Activated CD8-positive, alpha-beta memory T cell treated with anti-CD3 and anti-CD28 coated beads, Interleukin-2, amount 50 U/mL, for 48 hours (primary cell): ENCODE measurements around the gene HPX.

Source experiments
- DNase-seq: peaks from one replicate; pipeline ENCODE4 v3.0.0-alpha.2; 2020

Gene HPX

DNA sequence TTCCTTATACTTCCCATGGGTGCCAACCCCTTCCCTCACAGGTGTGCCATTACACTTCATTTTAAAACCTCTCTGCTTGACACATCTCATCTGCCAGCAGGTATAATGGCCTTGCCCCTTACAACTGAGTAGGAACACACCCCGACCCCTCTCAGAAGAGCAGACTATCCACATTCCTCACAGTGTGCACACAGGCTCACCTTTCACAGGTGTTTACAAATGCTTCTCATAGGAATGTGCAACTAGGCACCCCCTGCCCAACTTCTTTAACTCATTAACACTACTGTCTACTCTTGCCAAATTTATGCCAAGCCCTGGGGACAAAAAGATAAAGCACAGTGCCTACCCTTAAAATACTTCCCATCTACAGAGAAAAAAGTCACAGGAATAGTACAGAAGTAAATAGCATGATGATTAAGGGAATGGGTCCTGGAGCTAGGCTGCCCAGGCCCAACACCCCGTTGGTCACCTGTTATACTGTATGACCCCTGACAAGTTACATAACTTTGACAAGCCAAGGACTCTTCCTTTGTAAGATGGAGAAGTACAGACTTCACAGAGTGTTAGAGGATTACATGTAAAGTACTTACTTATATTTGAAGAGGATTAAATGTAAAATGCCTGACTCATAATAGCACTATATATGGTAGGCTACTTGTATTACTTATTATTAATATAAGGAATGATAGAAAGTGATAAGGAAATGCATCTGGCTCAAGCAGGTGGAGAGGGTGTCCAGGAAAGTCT lies 17.7 kb upstream of the HPX start:
- DNase-seq: no peak

GRCh38 chr11:6457581-6458320 lies 17.0 kb upstream of the HPX start:
- no peak for DNase-seq

GRCh38 chr11:6456361-6457073 lies 15.7 kb upstream of the HPX start:
- DNase-seq: no peak

- no peak for DNase-seq
Measured at GRCh38 chr11:6455070-6455469, 14.3 kb upstream of the HPX start.

DNA sequence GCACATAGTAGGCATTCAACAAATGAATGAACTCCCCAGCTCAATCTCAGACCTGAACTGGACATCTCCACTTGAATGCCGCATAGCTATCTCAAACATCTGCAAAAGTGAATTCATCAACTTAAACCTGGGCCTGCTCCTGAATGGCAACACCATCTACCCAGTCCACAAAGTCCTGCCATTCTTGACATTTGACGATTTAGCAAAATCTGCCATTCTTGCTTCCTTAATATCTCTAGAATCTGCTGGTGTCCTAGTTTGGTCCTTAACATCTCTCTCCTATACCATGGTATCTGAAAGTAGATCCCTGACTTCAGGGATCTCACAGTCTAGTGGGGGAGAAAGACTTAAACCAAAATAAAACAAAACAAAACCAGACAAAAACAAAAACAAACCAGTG lies 12.4 kb upstream of the HPX start:
- no peak for DNase-seq

- DNase-seq: no peak
Measured at GRCh38 chr11:6452219-6452618, 11.4 kb upstream of the HPX start.

DNA sequence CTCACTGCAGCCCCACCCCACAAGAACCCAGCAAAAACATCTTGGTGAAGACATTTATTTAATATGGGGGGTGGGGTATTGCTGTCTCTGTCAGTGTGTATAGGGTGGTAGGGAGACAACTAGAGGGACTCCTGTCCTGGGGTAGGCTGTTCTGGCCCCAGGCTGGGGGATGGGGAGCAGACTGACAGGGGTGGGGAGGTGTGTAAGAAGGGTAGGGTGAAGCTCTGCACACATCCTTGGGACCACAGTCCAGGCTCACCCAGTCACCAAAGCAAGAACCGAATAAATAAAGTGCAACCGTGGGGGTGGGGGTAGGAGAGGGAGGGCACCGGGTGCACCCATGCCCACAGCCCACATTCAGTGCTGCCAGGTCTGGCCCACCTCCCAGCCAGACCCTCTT lies 7.8 kb upstream of the HPX start:
- no peak for DNase-seq

DNA sequence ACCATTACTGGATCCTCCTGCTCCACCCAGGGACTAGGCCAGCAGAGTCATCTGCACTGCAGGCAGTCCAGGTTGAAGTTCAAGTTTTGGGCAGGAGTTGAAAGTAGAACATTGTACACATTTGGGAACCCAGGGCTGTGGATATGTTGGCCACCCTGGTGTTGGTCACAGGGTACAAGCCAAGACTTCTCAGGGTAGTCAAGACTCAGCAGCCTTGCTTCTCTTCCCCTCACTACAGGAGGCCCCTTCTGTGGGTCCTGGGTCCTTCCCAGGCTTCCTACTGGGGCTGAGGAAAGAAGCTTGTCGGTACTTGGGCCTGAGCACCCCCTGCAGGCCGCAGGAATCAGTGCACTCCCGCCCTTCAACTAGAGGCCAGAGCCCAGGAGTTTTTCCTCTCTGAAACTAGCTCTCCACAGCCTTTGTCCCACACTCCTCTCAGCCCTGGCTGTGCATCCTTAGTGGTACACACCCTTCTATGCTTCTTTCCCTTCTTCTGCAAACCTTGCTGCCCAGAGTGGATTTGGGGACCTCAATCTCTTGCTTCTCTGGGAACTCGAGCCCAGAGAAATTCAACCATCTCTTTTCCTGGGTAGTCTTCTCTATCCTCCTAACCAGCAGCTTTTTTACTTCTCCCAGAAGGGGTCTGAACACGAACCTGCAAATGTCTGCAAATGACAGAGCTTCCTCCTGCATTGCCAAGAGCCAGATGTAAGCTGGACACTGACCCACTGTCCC lies 2.6 kb upstream of the HPX start:
- DNase-seq: peak; percentile 75

DNA sequence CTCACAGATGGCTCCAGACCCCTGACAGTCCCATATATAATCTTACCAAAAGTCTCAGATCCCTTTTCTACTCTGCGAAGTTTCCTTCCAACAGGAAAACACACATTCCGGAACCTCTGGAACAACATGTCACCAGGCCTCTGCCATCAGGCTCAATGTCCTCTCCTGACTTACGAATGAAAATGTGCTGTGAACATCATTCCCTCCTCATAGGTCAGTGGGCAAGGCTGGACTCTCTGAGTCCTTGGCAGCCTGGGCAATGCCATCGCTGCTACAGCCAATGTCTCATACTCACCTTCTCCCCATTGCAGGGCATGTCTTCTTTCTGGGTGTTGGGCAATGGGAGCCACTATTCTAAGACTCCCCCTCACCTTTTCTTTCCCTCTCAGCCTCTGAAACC lies 1.7 kb upstream of the HPX start:
- DNase-seq: no peak

- no peak for DNase-seq
Measured at GRCh38 chr11:6438979-6439571, 1.7 kb downstream of the HPX start.

DNA sequence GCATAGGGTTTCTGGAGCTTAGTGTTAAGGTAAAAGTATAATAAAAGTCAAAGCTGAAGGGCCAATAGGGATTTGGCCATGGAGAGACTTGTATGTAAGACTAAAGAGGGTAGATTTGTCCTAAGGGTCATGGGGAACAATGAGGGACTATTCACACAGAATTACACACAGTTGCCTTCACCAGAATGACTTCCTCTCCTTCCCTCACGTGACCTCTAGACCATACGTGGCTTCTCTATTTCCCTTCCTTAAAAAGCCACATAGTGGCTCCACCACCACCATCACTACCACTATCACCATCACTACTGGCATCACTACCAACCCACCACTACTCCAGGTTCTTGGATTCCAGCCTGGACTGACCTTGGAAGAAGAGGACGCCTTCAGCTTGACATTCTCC lies 2.8 kb downstream of the HPX start:
- DNase-seq: no peak

DNA sequence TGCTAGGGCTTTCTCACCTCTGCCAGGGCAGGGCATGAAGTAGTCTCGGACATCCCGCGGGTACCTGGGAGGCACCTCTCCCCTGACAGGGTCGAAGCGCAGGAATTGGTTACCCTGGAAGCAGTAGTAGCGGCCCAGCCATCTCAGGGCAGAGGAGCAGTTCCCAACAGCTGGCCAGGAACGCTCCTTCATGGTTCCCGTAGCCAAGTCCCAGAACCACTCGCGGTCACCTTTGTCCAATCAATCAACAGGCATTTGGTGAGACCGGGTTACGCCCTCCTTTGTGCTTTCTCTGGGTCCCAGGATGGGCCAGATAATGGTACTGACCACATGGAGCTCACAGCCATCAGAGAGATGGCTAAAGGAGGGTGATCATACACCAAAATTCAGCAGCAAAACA lies 3.4 kb downstream of the HPX start:
- DNase-seq: no peak

DNA sequence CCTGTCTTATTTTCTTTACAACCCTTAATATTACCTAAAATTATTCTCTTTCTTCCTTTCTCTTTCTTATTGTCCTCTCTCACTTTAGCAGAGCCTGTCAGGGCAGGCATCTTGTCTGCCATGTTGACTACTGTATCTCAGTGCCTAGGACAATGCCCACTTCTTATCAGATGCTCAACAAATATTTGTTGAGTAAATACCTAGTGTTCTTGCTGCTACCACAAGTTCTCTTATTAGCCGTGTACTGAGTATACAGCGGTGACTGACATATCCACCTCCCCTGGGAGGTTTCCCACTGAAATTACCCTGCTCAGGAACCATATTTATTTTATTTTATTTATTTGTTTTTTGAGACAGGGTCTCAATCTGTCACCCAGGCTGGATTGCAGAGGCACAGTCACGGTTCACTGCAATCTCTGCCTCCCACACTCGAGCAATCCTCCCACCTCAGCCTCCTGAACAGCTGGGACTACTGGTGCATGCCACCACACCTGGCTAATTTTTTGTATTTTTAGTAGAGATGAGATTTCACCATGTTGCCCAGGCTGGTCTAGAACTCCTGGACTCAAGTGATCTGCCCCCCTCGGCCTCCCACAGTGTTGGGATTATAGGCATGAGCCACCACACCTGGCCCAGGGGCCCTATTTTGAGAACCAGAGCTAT lies 6.7 kb downstream of the HPX start:
- no peak for DNase-seq

GRCh38 chr11:6431861-6432260 lies 8.9 kb downstream of the HPX start:
- no peak for DNase-seq

GRCh38 chr11:6427516-6427915 lies 13.3 kb downstream of the HPX start:
- no peak for DNase-seq

- DNase-seq: no peak
Measured at GRCh38 chr11:6420677-6421076, 20.1 kb downstream of the HPX start.

DNA sequence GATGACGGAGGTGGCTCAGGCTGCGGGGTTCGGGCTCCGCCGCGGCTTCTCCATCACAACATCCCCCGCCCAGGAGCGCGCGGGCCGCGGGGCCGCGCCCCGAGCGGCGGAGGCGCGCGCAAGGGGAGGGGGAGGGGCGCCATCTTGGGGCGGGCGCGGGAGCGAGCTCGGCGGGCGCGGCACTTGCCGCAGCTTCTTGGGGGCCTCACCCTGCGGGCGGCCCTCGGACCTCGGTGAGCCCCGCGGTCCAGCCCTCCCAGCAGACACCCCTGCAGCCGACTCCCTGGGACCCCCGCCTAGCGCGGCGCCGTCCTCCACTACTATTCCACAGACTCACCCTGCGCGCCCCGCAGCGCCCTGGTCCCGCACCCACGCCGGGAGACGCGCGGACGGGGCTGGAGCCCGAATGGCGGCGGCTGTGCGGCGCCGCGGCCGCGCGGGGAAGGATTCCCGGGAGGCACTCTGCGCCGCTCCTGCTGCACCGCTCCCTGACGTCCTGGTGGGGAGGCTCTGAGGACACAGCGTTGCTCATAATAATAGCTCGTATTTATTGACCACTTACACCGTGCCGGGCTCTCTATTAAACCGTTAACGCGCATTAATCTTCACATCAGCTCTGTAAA lies 21.7 kb downstream of the HPX start, which contains the start of gene APBB1:
Gene APBB1 (minus strand): TSS at position 86 of the 623 bp plus-strand sequence. CDS start 7,747 bp downstream, outside the sequence.
- peak; percentile 86 for DNase-seq

DNA sequence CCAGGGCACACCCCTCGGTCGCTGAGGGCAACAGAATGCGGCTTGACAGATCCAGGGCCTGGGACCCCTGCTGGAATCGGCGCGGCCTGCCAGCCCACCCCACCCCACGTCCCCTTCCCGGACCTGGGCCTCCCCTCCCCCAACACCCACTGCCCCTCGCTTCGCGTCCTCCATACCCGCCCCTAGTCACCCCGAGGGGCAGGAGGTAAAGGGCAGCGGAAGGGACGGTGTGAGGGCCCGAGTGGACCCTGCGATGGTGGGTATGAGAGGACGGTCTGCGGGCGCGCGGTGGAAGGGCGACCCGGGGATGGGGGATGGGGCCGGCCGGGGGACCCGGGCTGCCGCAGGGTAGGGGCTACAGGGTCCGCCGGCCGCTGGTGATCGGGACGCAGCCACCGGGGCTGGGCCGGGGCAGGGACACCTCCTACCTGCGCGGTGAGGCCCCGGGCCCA lies 22.2 kb downstream of the HPX start:
- no peak for DNase-seq

GRCh38 chr11:6417907-6418556 lies 22.8 kb downstream of the HPX start:
- DNase-seq: no peak

DNA sequence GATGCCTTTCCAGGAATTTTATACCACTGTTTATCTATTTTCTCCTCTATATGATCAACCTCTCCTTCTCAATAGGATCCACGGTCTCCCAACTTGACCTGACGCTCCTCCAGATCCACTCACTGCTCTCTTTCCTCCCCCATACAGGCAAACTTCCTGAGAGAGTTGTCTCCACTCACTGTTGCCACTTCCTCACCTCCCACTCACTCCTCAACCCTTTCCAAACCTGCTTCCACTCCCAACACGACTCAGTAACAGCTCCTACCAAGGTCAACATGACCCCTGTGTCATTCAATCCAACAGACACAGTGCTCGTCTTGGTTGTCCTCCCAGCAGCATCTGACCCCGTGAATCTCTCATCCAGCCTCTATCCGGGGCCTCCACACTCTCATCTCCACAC lies 25.0 kb downstream of the HPX start:
- no peak for DNase-seq

DNA sequence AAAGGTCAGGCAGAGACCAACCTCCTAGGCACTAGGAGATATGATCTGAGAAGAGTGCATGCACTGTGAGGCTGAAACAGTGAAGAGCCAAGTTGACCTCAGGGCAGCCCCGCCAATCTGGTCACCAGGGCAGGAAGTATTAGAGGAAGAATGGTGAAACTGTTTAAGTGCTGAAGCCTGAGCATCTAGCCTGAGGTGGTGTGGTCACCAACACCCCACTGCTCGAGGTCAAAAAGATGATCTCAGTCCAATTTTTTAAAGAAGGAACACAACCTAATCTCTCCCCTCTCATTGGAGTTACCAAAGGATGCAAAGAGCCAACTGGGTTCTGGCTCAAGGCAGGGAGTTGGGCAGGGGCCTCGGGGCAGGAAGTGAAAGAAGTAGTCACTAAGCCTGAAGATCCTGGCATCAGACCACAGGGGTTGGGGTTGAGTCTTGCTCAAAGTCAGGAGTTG lies 25.9 kb downstream of the HPX start:
- DNase-seq: peak; percentile 63
